HTR-8/SVneo (cell line): ENCODE measurements around the gene LRP1B.
"Not testable (repeated sequence)": the region's sequence is repeated elsewhere in the genome, so short reads cannot be mapped to it uniquely, and the experiment has no call there.

Experiments
- DNase-seq: peaks from one replicate; pipeline ENCODE4 v3.0.0; 2011; ENCODE audit warnings: low spot score, mixed read lengths; ENCODE audit not compliant: insufficient read length
- FAIRE-seq: peaks from 2 replicates; lab custom pipeline; 2011; peaks lifted over from hg19 to GRCh38; lab: Jason Lieb, UNC

The LRP1B gene

GRCh38 chr2:141015341-141016047 lies 1115.3 kb downstream of the LRP1B start:
- DNase-seq = no peak
- FAIRE-seq = no peak

DNA sequence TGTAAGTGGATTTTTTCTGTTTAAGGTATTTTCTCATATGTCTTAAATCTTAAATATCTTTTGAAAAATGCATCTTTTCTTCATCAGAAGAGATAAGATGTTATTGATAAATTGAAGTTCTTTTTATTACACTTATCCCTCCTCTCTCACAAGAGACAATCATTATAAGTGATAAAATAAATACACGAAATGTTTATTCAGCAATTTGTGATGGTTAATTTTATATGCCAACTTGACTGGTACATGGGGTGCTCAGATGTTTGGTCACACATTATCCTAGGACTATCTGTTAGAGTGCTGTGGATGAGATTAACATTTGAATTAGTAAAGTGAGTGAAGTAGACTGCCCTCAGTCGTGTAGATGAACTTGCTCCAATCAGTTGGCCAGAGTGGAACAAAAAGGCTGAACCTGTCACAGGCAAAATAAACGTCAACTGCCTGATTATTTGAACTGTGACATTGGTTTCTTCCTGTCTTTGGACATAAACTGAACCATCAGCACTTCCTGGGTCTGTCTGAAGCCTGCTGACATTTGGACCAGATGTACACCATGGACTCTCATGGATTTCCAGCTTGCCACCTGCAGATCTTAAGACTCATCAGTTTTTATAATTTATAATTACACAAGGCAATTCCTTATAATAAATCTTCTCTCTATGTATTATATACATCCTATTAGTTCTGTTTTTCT lies 1126.7 kb downstream of the LRP1B start:
- FAIRE-seq (no peak), DNase-seq (no peak)

DNA sequence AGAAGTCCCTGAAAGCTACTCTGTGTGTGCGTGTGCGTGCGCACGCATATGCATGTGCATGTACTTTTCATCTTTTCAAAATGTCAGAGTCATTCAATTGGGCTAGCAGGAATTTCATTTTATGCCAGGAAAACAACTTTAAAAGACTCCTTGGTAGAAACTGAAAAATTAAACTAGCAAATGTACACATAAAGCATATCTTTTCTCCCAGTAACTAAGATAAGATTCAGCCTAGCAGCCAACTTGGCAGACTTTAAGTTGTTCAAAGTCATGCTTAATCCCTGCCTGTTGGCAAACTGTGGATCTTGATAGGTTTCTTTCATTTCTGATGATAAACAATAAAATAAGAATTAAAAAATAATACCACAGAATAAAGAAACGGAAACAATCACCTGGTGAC lies 1129.1 kb downstream of the LRP1B start:
- FAIRE-seq = no peak
- DNase-seq = no peak

DNA sequence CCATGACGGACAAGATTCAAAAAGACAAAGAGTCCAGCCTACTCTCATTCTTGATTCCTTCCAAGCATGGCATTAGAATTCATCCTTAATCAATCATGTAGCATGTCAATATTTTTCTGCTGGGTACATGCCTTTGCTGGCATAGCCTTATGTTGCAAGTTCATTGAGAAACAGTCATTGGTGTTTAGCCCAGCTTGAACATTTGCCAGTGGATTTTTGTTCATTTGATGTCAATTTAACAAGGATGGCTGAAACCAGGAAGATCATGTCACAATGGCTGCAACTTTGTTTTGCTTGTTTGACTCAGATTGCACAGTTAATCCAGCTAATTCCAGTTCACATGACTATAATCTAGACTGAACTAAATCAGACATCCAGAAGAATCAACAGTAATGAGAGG lies 1132.2 kb downstream of the LRP1B start:
- FAIRE-seq = no peak
- DNase-seq = no peak

DNA sequence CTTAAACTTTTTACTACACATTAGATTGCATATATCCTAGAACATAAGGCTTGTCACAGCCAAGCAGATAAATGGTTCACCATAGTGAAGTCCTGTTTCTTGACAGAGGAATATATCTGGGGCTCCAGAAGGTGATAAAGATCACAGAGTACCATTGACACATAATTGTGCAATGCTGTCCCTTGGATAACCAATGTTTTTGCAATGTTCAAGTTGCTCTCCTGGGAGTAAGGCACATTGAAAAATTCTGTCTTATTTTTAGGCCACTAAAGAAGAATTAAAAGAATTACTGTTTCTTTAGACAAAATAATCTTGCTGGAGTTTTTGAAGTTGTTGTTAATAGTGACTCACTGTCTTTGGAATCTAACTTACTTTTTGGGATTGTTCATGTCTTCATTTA lies 1132.8 kb downstream of the LRP1B start:
- no peak for FAIRE-seq
- DNase-seq = no peak

DNA sequence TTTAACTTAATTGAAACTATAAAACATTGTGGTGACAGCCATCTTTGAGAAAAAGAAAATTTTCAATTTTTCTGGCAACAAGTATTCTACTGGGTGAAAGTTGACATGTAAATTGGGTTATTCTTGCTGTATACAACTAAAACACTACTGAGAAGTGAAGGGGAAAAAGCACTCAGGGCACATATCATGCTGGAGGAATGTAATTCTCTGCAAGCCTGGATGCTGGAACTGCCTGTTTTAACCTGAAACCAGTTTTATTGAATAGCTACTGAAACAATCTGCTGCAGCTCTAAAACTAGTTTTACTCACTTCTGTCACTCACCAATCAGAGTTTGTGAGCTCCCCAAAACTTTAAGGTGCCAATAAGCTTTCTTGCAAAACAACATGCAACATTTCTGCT lies 1136.0 kb downstream of the LRP1B start:
- DNase-seq = no peak
- FAIRE-seq = no peak

DNA sequence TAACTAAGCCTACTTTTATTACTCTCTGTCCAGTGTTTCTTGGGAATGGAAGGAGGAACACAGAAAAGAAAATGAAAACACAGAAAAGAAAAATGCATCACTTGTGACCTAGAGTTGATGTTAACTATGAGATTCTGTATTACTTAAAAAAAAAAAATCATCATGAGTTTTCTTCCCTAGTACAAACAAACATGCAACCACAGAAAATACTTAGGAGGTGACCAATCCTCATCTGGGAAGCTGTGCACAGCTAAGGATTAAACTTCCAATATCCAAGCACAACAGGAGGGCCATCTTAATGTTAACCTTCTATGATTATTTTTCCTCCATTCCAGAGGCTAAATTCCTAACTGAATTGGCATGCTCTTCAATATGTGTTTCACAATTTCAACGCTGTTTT lies 1140.4 kb downstream of the LRP1B start:
- DNase-seq = peak; percentile 6
- FAIRE-seq = no peak

DNA sequence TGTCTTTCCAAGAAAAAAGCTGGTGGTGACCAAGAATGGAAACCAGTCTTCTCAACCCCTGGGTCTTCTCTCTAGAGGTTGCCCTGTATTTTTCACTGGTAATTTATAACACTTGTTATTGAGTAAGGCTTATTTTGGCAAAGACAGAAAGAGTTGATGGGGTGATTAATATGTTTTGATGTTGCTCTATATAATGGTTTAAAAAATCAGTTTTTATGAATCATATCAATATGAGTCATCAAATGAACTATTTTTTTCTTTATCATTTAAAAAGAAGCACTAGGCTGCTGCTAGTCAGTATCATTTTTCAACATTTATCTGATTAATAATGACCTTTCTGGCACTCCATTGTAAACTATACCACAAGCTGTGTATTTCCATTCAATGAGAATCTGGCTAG lies 1142.2 kb downstream of the LRP1B start:
- no peak for FAIRE-seq
- no peak for DNase-seq

DNA sequence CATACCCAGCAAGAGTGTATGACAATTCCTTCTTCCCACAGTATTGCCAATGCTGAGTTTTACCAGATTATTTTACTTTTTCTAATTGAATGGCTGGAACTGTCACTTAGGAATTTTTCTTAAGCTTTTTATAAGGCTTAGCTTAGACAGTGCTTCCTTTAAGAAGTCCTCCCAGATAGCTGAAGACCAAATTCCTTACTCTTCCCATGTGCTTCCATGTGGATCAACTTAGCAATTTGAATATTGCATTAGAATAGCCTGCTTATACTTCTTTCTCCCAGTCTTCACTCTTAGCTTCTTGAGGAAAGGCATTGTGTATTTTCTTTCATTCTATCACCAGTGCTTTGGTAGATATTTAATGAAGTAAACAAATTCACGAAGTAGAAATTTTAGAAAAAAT lies 1144.4 kb downstream of the LRP1B start:
- DNase-seq = no peak
- FAIRE-seq = no peak

DNA sequence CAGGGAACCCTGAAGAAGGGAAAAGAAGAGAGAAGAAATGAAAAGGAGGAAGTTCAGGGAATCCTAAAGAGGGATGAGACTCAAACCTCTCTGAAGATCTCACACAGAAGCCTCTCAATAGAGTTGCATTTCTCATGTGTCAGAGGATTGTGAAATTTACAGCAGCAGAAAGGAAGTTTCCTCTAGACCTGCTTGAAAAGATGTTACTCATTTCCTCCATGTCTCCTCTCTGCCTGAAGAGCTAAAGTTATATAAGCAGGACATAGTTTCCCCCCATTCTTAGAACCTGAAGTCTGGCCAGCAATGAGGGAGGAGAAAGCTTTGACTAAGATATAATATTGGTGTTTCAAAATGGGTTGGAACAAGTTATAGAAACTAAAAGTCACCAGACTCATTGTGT lies 1155.6 kb downstream of the LRP1B start:
- FAIRE-seq (no peak), DNase-seq (no peak)

DNA sequence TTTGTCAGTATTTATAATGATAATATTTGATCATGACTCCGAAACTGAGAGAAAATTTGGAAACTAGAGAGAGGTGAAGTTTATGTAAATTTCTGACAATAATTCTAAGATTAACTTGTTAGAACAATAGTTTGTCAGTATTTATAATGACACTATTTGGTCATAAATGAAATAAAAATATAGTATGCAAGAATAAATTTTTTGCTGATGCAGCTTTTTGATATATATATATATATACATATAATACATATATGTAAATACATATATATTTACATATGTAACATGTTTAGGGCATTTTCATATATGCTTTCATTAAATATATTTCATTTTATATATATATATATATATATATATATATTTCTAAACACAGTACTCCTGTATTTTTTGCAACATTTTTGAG lies 1158.1 kb downstream of the LRP1B start:
- no peak for FAIRE-seq

GRCh38 chr2:140964324-140964723 lies 1166.5 kb downstream of the LRP1B start:
- not testable (repeated sequence) for DNase-seq, FAIRE-seq

More for the DNA sequence above, 1158.1 kb downstream of the LRP1B start:
- DNase-seq = no peak

- FAIRE-seq (no peak), DNase-seq (no peak)
These were observed 1180.9 kb downstream of the LRP1B start for GRCh38 chr2:140949932-140950331.

GRCh38 chr2:140947236-140947635 lies 1183.6 kb downstream of the LRP1B start:
- no peak for DNase-seq
- FAIRE-seq = no peak

GRCh38 chr2:140943867-140944266 lies 1186.9 kb downstream of the LRP1B start:
- no peak for FAIRE-seq
- no peak for DNase-seq

- DNase-seq (no peak), FAIRE-seq (no peak)
These were observed 1188.5 kb downstream of the LRP1B start for GRCh38 chr2:140942284-140942683.

DNA sequence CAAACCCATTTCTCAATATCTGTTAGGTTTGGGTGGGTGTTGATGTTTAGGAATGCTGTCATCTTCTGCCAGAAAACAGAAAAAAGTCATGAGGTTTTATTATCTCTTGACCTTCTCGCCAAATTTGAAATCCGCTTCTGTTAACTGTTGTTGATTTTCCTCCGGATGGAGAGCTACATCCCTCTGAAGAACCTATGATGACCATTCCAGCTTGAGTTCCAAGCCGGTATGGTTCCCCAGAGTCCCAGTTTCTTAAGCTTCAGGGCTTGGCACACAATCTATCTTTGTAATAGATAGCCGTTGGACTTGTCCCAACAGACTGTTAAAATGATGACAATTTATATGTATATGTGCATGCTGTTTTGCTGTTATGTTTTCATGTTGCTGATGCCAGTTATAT lies 1201.0 kb downstream of the LRP1B start:
- DNase-seq (no peak), FAIRE-seq (no peak)

- DNase-seq = no peak
- FAIRE-seq = no peak
These were observed 1212.4 kb downstream of the LRP1B start for GRCh38 chr2:140918426-140918825.

- DNase-seq = no peak
- no peak for FAIRE-seq
These were observed 1214.4 kb downstream of the LRP1B start for GRCh38 chr2:140916410-140916809.

DNA sequence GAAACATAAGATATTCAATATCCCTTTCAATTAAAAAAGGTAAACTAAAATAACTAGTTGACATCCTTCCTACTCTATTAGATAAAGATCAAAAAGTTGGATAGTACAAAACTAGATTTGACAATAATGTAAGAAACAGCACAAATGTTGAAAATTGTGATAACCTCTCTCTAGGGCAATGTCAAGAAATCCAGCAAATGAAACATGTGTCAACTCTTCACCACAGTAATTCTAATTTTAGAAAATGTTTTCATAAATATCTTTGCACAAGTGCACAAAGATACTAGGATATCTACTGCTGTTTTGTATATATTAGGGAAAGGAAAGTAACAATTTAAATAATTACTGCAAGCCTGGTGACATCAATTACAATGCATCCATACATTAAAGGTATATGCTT lies 1220.1 kb downstream of the LRP1B start:
- DNase-seq (no peak), FAIRE-seq (no peak)

DNA sequence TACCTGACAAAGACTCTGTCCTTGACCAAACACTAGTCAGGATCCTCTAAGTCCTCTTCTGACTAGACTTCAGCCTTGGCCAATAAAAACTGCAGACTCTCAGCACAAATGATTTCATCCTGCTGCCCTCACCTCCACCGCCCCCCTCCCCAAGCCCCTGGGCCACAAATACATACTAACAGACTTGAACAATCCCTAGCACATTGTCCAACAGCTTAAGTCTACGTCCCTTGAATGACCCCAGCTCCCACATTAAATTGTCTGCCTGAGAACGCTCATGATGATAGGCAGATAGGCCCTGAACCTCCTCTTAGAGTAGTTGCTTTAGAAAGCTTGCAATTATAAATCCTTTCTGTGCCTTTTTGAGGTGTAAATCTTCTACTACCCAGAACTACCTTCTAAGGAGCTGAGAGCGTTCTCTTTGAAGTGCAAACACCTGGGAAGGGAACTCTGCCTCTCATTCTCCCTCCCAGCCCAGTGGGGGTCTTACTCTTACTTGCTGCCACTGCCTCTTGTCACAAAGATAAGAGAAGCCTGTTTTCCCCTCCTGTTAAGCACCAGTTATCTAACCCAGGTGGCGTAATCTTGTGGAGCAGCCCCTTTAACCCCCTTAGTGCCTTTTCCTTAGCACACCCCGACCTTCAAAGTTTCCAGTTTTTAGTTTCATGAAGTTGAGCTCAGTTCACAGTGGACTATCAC lies 1225.6 kb downstream of the LRP1B start:
- FAIRE-seq (no peak), DNase-seq (no peak)
